Measurements from ENCODE around the gene OR2A2.

DNA sequence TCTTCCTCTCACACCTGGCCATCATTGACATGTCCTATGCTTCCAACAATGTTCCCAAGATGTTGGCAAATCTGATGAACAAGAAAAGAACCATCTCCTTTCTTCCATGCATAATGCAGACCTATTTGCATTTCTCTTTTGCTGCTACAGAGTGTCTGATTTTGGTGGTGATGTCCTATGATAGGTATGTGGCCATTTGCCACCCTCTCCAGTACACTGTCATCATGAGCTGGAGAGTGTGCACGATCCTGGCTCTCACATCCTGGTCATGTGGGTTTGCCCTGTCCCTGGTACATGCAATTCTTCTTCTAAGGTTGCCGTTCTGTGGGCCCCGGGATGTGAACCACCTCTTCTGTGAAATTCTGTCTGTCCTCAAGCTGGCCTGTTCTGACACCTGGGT is 32.8 kb downstream of the OR2A2 start:
- TF ChIP-seq, protein P1, sequence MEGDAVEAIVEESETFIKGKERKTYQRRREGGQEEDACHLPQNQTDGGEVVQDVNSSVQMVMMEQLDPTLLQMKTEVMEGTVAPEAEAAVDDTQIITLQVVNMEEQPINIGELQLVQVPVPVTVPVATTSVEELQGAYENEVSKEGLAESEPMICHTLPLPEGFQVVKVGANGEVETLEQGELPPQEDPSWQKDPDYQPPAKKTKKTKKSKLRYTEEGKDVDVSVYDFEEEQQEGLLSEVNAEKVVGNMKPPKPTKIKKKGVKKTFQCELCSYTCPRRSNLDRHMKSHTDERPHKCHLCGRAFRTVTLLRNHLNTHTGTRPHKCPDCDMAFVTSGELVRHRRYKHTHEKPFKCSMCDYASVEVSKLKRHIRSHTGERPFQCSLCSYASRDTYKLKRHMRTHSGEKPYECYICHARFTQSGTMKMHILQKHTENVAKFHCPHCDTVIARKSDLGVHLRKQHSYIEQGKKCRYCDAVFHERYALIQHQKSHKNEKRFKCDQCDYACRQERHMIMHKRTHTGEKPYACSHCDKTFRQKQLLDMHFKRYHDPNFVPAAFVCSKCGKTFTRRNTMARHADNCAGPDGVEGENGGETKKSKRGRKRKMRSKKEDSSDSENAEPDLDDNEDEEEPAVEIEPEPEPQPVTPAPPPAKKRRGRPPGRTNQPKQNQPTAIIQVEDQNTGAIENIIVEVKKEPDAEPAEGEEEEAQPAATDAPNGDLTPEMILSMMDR (IDR thresholded peaks at IDR 0.05), result no peak
- TF ChIP-seq POLR2A (IDR thresholded peaks at IDR 0.05), result no peak

Measured in right lobe of liver (tissue), 4 donors.